GM21723 (cell line): ENCODE results near the gene PPP1R15A.
A peak's percentile ranks its signal among the peaks of the same experiment; 100 is the strongest.
"Not testable (repeated sequence)": the region's sequence is repeated elsewhere in the genome, so short reads cannot be mapped to it uniquely, and the experiment has no call there.

ENCODE experiments used
- ATAC-seq: cut with Tn5 transposase; IDR thresholded peaks from one replicate; pipeline ENCODE4 v1.9.1; 2021; ENCODE audit warnings: mild to moderate bottlenecking, moderate library complexity; ENCODE audit not compliant: unreplicated experiment

PPP1R15A gene

GRCh38 chr19:48872182-48872883 lies at the start of gene PPP1R15A:
TSS of gene PPP1R15A (plus strand) at chr19:48872421. CDS start at chr19:48873234, 813 bp downstream.
- ATAC-seq: peak; percentile 43

DNA sequence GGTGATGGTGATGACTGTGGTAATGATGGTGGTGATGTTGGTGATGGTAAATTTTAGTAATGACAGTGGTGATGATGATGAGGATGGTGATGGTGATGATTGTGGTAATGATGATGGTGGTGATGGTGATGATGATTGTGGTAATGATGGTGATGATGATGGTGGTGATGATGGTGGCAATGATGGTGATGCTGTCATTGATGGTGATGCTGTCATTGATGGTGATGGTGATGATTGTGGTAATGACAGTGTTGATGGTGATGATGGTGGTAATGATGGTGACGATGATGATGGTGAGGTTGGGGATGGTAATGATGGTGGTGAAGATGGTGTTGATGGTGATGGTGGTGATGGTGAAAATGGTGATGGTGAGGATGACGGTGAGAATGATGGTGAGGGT lies 49.7 kb upstream of the PPP1R15A start:
- ATAC-seq: no peak

GRCh38 chr19:48826606-48827020 lies 45.6 kb upstream of the PPP1R15A start:
- no peak for ATAC-seq

DNA sequence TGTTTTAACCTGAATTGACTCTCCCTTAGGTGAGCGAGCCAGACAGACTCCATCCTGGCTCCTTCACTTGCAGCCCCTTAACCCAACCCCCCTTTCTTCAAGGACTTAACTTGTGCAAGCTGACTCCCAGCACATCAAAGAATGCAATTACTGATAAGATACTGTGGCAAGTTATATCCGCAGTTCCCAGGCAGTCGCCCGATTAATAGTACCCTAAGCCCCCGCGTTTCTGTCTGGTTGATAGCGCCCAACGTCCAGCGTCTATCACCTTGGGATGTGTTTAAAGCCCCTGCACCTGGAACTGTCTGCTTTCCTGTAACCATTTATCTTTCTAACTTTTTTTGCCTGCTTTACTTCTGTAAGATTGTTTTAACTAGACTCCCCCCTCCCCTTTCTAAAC lies 42.1 kb upstream of the PPP1R15A start:
- ATAC-seq: no peak

GRCh38 chr19:48830965-48831364 lies 41.3 kb upstream of the PPP1R15A start:
- ATAC-seq: no peak

GRCh38 chr19:48833049-48833448 lies 39.2 kb upstream of the PPP1R15A start:
- ATAC-seq: no peak

- no peak for ATAC-seq
Measured at GRCh38 chr19:48833977-48834376, 38.2 kb upstream of the PPP1R15A start.

- ATAC-seq: no peak
Measured at GRCh38 chr19:48835734-48836088, 36.5 kb upstream of the PPP1R15A start.

DNA sequence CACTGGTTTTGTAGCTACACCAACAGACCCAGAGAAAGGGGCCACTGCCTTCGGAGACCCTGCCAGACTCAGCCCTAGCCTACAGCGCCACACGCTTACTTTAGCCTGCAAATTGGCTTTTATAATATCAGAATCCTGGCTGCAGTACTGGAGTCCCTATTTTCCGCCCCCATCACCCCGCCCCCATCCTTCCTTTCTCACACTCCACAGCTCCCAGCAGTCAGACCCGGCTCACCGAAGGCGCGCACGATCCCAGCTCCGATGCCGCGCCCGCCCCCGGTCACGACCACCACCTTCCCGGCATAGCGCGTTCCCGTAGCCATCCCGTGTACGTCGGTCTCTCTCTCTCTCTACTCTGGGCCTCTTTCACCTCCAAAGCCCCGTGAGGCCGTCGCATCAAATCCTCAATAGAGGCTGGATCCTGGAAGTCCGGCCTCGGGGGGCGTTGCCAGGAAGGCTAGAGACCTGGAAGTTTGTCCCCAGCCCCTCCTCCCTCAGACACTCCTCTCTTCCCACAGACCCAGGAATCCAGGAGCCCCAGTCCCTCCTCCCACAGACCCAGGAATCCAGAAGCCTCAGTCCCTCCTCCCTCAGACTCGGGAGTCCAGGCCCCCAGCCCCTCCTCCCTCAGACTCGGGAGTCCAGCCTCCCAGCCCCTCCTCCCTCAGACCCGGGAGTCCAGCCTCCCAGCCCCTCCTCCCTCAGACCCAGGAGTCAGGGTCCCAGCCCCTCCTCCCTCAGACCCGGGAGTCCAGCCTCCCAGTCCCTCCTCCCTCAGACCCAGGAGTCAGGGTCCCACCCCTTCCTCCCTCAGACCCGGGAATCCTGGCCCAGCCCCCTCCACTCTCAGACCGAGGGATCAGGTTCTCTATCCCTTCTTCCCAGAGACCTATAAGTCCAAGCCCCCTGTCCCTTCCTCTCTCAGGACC lies 35.9 kb upstream of the PPP1R15A start, which contains the start of gene HSD17B14:
HSD17B14 (minus strand) TSS at position 403 of the 929 bp plus-strand sequence; CDS start at position 323, 80 bp downstream.
- ATAC-seq: peak; percentile 6

DNA sequence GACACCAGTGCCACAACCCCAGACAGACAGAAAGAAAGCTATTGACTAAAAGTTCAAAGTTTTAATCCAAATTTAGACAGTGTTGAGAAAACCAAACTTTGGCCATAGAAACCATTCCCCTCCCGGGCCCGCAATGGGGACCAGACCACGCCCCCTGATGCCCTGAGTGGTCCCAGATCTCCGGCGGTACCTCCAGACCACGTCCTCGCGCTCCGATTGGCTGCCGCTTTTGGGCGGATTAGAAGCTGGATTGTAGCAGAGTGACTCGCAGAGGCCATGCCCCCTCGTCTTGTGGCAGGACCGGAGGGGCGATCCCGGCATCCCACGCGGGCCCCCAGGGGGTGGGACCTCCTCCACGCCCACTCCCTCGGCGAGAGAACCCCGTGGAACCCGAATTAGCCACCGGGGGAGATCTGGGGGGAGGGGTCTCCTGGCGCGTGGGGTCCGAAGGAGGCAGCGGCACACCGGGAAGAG lies 35.1 kb upstream of the PPP1R15A start:
- peak; percentile 60 for ATAC-seq

GRCh38 chr19:48837687-48838086 lies 34.5 kb upstream of the PPP1R15A start:
- no peak for ATAC-seq

GRCh38 chr19:48841047-48841446 lies 31.2 kb upstream of the PPP1R15A start:
- no peak for ATAC-seq

DNA sequence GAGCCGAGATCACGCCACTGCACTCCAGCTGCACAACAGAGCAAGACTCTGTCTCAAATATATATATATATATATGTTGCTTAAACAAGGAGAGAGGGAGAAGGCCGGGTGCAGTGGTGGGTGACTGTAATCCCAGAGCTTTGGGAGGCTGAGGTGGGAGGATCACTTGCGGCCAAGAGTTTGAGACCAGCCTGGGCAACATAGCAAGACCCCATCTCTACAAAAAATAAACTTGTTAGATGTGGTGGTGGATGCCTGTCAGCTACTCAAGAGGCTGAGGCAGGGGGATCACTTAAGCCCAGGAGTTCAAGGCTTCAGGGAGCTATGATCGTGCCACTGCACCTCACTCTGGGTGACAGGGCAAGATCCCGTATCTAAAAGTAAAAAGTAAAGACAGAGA lies 30.6 kb upstream of the PPP1R15A start:
- ATAC-seq: no peak

DNA sequence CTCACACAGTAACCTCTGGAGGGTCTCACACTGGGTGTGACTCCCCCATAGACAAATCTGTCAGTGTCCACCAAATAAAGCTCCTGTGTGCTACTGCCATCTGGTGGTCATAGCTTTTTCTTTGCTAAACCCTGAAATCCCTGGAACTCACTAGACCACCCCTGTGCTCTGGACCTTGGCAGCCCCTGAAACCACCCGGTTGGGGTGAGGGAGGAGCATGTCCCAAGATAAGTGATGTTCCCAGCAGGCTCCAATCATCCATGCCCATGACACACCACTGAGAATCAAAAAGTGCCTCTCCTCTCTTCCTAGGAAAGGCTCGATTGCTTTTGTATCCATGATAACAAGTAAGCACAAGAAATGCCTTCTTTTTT lies 29.4 kb upstream of the PPP1R15A start:
- no peak for ATAC-seq

DNA sequence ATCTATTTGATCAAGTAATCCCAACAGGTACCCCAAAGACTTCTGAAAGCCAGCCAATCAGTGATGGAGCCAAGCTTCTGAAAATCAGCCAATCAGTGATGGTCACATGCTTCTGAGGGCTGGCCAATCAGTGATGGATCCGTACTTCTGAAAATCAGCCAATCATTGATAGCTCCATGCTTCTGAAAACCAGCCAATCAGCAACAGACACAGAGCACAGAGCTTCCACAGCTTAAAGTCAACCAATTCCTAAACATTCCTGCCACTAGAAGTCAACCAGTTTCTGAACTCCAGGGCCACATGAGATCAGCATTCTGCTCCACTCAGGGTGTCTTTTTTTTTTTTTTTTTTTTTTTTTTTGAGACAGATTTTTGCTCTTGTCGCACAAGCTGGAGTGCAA lies 27.7 kb upstream of the PPP1R15A start:
- no peak for ATAC-seq

DNA sequence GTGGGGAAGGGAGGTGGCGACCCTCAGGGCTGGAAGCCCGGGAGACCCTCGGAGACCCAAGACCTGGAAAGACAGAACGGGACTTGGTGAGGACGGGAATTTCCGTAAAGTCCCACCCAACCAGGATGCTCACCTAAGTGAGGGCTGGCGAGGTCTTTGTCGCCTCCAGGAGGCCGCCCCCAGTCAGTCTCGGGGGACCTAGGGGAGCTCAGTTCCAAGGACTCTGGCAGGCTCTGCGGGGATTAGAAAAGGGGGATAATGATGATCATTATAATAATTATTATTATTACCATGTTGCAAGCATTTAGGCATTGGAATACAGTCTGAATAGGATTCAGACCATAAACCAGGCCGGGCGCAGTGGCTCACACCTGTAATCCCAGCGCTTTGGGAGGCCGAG lies 26.8 kb upstream of the PPP1R15A start:
- ATAC-seq: no peak

- not testable (repeated sequence) for ATAC-seq
Measured at GRCh38 chr19:48846659-48847058, 25.6 kb upstream of the PPP1R15A start.

DNA sequence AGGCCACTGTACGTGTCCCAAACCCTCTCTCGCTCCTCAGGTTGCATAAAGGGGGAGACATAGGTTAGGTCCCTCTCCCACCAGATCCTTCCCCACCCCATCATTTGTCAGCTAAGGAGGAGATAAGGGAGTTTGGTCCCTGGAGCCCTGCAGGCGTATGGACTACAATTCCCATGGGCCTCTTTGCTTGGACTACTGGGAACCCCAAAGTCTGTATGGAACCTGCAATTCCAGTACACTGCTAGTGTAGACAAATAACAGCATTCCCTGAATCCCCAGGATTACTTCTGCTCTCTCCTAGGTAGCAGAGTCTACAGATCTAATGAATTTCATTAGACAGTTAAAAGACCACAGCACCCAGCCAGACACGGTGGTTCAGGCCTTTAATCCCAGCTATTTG lies 19.9 kb upstream of the PPP1R15A start:
- no peak for ATAC-seq

DNA sequence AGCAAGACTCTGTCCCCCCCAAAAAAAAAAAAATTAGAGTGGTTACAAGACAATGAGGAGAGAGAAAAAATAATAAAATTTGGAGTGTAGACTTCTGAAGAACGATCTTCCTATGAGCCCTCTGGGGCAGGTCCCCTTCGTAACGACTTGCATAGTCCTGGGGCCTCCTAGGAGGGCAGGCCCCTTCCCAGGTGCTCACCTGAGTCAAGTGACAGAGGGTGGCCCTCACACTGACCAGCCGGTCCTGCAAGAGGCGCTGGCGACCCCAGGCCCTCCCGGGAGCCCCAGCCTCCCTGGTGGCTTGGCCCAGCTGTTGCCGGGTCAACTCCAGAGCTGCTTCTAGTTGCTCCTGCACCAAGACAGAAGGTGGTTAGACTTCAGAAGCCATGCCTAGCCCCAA lies 18.7 kb upstream of the PPP1R15A start:
- ATAC-seq: no peak

- no peak for ATAC-seq
Measured at GRCh38 chr19:48854103-48854502, 18.1 kb upstream of the PPP1R15A start.

GRCh38 chr19:48856921-48857320 lies 15.3 kb upstream of the PPP1R15A start:
- ATAC-seq: no peak
